ENCODE data around the gene CAVIN1. TPM values are rescaled to one million over a fixed set of nuclear protein-coding genes. Genes with fewer than 3 reads are reported as not detected.
"Not testable (repeated sequence)": the region's sequence is repeated elsewhere in the genome, so short reads cannot be mapped to it uniquely, and the experiment has no call there.

The CAVIN1 gene, protein sequence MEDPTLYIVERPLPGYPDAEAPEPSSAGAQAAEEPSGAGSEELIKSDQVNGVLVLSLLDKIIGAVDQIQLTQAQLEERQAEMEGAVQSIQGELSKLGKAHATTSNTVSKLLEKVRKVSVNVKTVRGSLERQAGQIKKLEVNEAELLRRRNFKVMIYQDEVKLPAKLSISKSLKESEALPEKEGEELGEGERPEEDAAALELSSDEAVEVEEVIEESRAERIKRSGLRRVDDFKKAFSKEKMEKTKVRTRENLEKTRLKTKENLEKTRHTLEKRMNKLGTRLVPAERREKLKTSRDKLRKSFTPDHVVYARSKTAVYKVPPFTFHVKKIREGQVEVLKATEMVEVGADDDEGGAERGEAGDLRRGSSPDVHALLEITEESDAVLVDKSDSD
- 336 TPM for total RNA-seq

DNA sequence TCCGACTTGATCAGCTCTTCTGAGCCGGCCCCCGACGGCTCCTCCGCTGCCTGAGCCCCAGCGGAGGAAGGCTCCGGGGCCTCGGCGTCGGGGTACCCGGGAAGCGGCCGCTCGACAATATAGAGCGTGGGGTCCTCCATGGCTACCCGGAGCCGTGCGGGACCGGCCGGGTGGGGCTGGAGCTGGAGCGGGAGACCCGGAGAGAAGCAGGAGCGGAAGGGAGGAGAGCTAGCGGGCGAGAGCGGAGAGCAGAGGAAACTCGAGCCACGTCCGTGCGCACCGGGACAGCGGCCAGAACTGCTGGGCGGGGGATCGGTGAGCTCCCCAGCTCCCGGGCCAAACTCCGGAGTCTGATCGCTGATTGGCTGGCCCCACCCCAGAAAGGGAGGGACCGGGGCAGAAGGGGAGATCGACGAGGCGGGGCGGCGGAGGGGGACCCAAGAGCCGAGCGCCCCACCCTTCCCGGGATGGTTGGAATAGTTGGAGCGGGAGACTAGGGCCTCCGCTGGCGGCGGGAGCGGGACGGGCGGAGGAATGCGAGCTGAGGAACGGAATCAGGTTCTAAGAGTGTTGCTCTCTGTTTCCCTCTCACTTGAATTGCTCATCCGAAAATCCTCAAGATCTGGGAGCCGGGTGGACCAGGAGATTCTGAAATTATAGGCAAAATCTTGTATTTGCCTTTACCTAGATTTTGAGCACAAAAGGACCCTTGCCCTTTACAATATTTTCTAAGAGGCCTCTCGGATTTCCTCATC, at the start of gene CAVIN1:
Gene CAVIN1, minus strand, starts transcription at position 299 of the 755 bp plus-strand sequence. Its CDS starts 159 bp downstream, at position 140.
- DNase-seq = peak; percentile 100

DNA sequence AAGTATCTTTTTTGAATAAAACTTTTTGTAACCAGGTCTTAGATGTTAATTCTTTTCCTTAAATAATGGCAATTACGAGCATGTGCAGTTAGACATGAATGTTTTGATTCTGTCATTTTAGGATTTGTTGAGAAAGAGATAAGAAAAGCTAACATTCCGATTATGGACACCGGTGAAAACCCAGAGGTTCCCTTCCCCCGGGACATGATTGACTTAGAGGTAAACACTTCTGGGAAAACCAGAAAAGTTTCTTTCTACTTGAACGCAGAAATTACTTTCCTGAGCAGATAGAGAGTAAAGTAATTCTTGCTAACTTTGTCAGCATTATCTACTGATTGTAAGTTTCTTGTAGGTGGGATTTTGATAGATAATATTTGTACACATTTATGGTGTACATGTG, 44.8 kb upstream of the CAVIN1 start:
- DNase-seq = no peak

DNA sequence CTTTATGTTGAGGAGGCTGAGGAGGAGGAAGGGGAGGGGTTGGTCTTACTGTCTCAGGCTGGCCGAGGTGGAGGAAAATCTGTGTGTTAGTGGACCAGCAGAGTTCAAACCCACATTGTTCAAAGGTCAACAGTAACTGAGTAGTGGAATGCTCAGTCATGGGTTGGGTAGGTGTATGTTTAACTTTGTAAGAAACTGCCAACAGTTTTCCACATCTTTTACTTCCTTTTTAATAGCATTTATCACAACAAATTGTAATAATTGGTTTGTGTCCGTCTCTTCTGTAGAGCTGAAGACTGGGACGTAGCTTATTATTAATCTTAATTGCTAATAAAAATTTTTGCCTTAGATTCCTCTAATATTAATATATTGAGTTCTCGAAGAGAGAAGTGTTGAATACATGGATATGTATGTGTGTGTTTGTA, 40.9 kb upstream of the CAVIN1 start:
- DNase-seq = no peak

DNA sequence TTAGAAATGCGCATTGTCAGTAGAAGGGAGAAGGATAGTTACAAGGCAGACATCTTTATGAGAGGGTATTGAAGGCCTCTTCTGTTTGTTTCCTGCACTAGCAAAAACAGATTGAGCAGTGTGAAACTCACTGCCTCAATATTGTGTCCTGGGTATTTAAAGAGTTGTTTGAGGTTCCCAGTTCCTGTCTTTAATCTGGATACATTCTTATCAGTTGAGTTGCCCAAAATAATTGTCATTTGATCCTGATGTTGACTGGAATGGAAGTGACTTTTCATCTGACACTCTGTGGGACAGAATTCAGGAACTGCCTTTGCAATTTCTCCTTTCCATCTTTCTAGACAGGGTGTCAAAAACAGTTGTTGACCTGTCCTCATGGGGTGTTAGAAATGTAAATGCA, 37.3 kb upstream of the CAVIN1 start:
- no peak for DNase-seq

DNA sequence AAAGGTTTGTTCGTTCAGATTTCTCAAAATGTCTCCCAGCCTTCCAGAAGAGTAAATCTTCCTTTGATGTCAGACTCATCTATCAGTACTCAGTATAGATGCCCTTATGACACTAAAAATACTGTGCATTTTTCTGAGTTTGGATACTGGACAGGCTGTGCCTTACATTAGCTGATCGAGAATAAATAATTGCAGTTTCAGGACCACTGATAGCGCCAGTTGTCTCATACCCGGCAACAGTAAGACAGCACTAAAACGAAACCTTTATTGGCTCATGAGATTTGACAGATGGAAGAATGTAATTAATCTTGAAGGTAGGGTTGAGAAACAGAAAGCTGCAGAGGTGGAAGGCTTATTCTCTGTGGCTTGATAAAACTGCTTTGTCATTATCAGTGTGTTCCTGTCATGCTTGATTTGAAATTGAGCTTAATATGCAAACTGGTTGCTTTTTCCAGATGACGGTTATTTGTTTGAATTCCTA, 36.8 kb upstream of the CAVIN1 start:
- peak; percentile 60 for DNase-seq

DNA sequence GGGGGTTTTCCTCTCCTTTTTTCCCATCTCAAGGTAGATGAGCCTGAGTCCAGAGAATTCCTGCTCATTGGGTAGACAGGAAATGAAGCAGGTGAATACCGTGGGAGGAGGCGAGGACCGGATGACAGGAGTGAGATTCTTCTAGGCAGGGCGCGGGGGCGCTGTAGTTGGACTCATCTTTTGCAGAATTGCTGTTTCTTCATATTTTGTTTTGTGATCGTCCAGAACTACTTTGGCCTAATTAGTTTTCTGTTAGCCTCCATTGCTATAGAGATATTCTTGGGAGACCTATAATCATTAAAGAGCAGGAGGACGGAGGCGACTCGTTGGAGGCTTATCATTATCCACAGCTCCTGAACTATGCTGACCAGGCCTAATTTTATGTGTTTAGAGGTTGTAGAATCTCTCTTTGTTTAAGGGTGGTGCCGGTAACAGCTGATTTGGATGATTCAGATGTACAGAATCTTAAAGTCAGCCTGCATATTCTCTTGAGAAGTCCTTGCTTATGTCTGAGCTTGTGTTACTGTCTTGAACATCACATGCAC, 36.3 kb upstream of the CAVIN1 start:
- peak; percentile 66 for DNase-seq

DNA sequence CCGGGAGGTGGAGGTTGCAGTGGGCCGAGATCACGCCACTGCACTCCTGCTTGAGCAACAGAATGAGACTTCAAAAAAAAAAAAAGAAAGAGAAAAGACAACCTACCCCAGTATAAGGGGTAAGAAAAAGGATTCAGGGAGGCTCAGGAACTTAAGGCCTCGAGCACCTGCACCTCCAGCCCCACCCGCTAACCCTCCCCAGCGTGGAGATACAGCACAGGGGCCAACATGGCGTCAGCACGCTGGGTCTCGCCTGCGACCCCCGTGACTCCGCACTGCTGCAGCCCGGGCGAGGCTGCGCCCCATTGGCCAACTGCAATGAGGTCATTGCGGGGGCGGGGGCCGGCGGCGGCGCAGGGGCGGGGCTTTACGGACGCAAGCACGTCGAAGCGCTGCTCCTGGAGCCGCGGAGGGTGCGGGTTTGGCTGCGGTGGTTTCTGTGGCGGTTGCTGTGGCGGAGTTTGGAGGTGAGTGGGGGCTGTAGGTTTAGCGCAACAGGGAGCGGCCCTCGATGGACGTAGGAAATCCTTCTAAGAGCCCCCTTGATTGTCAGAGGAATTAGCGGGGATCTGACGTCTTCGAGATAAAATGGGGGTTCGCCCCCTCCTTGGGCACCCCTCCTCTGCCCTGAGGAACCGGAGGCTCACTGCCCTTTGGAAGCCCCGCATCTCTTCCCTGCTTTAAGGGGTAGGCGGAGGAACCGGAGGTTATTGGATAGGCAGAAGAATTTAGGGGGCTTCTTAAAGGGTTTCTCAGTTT, 35.6 kb upstream of the CAVIN1 start, which contains the start of gene ATP6V0A1:
Gene ATP6V0A1, plus strand, starts transcription at position 382 of the 759 bp plus-strand sequence. CDS start 2,017 bp downstream, outside the sequence.
- peak; percentile 95 for DNase-seq

DNA sequence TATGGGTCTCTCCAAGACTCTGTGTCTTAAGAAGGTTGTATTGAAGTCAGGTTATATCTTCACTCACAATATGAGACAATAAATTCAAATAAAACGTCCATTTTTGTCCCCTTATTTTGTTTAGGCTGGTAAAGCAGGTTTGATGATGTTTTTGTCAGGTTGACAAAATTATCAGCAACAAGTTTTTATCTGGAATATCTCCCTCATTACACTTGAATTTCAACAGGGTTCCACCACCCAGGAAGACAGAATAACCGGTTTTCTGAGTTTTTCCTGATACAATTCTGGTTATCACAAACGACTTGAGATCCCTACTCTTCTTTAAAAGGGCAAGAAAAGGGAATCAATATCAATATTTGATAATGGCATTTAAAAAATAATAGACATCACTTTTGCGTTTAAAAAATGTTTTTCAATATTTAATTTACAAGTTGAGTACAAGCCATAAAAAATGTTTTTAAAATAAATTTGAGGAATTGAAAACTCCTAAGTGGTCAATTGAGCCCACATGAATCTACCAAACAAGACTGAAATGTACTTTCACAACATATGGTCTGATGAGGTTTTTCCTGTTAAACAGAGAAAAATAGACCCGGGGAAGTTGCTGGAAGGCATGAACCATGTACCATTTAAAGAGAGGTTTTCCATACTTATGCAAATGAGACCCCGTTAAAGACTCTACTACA, 34.2 kb upstream of the CAVIN1 start:
- DNase-seq = no peak

DNA sequence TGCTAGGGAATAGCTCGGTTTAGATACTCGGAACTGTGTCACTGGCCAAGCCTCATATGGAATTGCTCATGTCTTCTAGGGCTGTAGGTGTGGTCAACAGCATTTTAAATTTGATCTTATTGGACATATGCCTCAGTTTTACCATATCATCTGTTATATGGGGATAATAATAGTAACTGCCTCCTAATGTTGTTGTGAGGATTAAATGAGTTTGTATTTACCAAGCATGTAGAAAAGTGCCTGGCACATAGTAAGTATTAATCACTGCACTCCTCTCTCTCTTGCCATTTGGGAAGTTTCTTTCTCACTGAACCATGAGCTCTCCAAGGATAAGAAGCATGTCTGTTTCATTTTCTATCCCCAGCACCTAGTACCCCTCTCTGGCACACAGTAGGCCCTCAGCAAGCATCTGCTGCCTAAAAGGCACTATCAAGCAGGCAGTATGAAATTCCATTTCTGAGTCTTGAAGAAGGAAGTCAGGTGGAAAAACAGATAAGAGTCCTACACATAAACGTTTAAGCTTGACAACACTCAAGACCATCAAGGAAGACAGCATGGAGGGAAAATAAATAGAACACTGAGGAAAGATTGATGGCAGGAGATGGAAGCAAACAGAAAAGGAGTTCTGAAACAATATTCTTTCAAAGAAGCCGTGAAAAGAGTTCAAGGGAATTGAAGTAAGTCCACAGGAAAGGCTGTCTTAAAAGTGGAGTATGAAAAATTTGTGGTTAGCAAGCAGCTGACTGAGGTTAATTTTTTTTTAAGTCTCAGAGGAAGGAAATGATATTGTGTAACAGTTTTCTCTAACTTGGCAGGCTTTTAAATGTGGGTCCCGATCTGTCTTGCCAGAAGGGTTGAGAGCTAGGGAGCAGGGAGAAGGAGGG, 33.4 kb upstream of the CAVIN1 start:
- DNase-seq = peak; percentile 21

DNA sequence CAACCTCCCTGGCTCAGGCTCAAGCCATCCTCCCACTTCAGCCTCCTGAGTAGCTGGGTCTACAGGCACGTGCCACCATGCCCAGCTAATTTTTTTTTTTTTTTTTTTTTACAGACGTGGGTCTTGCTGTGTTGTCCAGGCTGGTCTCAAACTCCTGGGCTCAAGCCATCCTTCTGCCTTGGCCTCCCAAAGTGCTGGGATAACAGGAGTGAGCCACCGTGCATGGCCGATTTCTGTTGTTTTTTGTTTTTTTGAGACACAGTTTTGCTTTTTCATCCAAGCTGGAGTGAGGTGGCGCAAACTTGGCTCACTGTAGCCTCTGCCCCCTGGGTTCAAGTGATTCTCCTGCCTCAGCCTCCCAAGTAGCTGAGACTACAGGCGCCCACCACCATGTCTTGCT, 31.9 kb upstream of the CAVIN1 start:
- not testable (repeated sequence) for DNase-seq

DNA sequence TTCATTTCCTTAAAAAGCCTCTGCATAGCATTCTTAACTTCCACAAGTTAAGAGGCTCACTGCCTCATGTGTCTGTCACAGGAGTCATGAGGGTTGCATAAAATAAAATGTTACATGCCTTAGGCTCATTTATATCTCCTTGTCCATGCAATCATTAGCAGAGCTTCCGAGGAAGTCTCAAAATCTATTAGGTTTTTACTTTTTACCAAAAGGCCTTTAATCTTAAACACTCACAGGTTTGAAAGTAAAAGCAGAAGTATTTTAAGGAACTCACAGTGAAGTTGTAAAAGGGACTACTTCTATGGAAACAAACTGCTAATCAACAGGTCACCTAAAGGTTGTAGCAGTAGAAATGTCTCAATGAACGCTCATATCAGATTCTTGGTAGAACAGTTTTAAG, 30.4 kb upstream of the CAVIN1 start:
- no peak for DNase-seq

DNA sequence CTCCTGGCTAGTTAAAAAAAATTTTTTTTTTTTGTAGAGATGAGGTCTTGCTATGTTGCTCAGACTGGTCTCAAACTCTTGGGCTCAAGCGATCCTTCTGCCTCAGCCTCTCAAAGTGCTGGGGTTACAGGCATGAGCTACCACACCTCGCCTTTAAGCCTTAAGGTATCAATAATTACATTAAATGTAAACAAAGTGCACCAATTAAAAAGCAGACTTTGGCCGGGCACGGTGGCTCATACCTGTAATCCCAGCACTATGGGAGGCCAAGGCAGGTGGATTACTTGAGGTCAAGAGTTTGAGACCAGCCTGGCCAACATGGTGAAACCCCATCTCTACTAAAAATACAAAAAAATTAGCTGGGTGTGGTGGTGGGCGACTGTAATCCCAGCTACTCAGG, 28.2 kb upstream of the CAVIN1 start:
- not testable (repeated sequence) for DNase-seq

DNA sequence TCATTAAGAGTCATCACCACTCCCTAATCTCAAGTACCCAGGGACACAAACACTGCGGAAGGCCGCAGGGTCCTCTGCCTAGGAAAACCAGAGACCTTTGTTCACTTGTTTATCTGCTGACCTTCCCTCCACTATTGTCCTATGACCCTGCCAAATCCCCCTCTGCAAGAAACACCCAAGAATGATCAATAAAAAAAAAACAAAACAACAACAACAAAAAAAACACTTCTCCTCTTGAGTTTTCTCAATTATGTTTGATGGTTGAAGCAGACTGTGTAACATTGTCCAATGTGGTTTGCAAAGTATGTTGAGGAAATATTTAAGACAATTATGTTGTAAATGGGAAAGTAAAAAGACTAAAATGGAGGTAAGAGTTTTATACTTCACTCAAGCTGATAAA, 26.8 kb upstream of the CAVIN1 start:
- DNase-seq = not testable (repeated sequence)

DNA sequence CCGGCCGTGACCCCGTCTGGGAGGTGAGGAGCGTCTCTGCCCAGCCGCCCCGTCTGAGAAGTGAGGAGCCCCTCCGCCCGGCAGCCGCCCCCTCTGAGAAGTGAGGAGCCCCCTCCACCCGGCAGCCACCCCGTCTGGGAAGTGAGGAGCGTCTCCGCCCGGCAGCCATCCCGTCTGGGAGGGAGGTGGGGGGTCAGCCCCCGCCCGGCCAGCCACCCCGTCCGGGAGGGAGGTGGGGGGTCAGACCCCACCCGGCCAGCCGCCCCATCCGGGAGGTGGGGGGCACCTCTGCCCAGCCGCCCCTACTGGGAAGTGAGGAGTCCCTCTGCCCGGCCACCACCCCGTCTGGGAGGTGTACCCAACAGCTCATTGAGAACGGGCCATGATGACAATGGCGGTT, 26.1 kb upstream of the CAVIN1 start:
- DNase-seq = not testable (repeated sequence)

DNA sequence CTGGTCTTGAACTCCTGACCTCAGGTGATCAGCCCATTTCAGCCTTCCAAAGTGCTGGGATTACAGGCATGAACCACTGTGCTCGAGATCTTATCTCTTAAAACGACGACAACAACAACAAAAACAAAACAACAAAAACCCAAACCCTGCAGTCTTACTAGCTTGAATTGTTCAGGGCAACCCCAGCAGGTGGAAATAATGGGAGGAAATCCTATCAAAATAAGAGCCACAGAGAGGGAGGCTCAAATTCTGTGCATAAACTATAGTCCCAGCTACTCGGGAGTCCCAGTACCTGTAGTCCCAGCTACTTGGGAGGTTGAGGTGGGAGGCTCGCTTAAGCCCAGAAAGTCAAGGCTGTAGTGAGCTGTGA, 19.1 kb upstream of the CAVIN1 start:
- no peak for DNase-seq

DNA sequence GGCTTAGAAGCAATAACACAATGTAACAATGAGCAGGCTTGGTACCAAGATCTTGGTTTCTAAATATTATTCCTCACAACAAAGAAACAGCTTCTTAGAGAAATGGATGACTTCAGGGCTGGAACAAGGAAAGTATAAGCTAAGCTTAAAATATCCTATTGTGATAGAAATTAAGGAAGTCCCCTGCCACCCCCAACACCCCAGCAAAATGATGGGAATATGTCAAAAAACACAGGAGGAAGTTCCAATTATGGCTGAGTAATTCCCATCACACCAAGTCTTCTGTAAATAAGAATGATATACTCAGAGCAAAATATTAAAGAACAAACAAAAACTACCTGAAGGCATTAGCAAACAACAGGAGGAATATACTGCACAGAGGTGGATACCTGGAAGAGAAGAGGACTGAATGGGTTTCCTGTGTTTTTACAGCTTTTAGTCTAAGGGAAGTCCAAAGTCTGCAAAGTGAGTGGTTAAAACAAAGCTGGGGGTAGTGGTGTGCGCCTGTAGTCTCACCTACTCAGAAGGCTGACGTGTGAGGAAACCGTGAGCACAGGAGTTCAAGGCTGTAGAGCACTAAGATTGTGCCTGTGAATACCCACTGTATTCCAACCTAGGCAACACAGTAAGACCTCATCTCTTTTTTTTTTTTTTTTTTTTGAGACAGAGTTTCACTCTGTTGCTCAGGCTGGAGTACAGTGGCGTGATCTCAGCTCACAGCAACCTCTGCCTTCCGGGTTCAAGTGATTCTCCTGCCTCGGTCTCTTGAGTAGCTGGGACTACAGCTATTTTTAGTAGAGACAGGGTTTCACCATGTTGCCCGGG, 18.5 kb upstream of the CAVIN1 start:
- no peak for DNase-seq

DNA sequence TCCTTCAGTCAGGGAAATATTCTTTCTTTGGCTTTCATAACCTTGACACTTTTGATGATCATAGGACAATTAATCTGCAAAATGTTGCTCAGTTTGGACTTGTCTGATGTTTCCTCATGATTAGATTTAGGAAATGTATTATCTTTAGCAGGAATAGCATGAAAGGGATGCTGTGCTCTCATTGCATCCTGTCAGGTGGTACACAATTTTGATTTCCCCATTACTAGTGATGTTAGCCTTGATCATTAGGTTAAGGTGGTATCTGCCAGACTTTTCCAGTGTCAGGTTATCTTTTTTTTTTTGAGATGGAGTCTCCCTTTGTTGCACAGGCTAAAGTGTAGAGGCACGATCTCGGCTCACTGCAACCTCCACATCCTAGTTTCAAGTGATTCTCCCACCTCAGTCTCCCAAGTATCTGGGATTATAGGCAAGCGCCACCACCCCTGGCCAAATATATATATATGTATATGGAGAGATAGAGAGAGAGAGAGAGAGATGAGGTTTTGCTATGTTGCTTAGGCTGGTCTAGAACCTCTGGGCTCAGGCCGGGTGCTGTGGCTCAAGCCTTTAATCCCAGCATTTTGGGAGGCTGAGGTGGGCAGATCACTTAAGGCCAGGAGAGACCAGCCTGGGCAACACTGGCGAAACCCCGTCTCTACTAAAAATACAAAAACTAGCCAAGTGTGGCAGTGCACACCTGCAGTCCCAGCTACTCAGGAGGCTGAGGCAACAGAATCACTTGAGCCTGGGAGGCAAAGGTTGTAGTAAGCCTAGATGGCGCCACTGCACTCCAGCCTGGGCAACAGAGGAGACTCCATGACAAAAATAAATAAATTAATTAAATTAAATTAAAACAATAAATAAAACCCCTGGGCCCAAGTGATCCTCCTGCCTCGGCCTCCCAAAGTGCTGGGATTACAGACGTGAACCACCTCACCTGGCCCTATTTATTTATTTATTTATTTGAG, 15.8 kb upstream of the CAVIN1 start:
- no peak for DNase-seq

DNA sequence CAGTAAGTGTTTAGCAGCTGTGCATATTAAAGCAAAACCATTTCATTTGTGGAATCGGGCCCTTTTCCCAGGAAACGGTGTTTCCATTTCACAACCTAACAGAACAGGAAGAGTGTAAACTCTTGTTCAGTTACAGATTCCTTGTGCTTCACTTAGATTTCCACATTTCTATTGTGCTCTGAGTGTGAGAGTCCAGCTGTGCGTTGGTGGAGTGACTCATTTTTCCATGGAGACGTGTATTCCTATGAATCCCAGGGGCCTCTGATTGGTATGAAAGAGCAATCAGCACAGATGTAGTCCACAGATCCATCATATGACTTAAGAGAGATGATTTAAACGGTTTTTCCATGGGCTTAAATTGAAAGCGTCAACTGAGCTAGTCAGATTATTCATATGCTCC, 13.3 kb upstream of the CAVIN1 start:
- peak; percentile 83 for DNase-seq
